ENCODE measurements around the gene MTX3.
A peak's percentile ranks its signal among the peaks of the same experiment; 100 is the strongest.

MTX3 gene

GRCh38 chr5:79962575-79963222 lies 28.4 kb downstream of the MTX3 start:
- peak; percentile 75 for ATAC-seq
- TF ChIP-seq ESRRG (CRISPR knock-in tag; IDR thresholded peaks at IDR 0.05) (no peak), ISL1 (CRISPR knock-in tag; IDR thresholded peaks at IDR 0.05) (no peak), RARB (CRISPR knock-in tag; IDR thresholded peaks at IDR 0.05) (no peak), GLIS3 (CRISPR knock-in tag; IDR thresholded peaks at IDR 0.05) (no peak), BACH2 (CRISPR knock-in tag; IDR thresholded peaks at IDR 0.05; ENCODE audit: borderline replicate concordance) (no peak), POU6F1 (CRISPR knock-in tag; IDR thresholded peaks at IDR 0.05; ENCODE audit: borderline replicate concordance, low read depth) (no peak), TCF4 (CRISPR knock-in tag; IDR thresholded peaks at IDR 0.05; ENCODE audit: borderline replicate concordance) (no peak), OSR1 (CRISPR knock-in tag; IDR thresholded peaks at IDR 0.05) (no peak), ARNTL (CRISPR knock-in tag; IDR thresholded peaks at IDR 0.05; ENCODE audit: borderline replicate concordance, low read depth) (no peak), ZNF70 (CRISPR knock-in tag; IDR thresholded peaks at IDR 0.05) (no peak)

- TF ChIP-seq OSR1 (CRISPR knock-in tag; IDR thresholded peaks at IDR 0.05) (no peak), CSDC2 (CRISPR knock-in tag; IDR thresholded peaks at IDR 0.05) (no peak), ZNF8 (CRISPR knock-in tag; IDR thresholded peaks at IDR 0.05) (no peak), TCF4 (CRISPR knock-in tag; IDR thresholded peaks at IDR 0.05; ENCODE audit: borderline replicate concordance) (no peak), ZC3H10 (CRISPR knock-in tag; IDR thresholded peaks at IDR 0.05) (no peak), POU6F1 (CRISPR knock-in tag; IDR thresholded peaks at IDR 0.05; ENCODE audit: borderline replicate concordance, low read depth) (no peak), BACH2 (CRISPR knock-in tag; IDR thresholded peaks at IDR 0.05; ENCODE audit: borderline replicate concordance) (no peak), GLIS3 (CRISPR knock-in tag; IDR thresholded peaks at IDR 0.05) (no peak), TOX (CRISPR knock-in tag; IDR thresholded peaks at IDR 0.05; ENCODE audit: borderline replicate concordance) (no peak), ZNF70 (CRISPR knock-in tag; IDR thresholded peaks at IDR 0.05) (no peak), PPARA (CRISPR knock-in tag; IDR thresholded peaks at IDR 0.05; ENCODE audit: borderline replicate concordance) (no peak), ISL1 (CRISPR knock-in tag; IDR thresholded peaks at IDR 0.05) (no peak), ZFP3 (CRISPR knock-in tag; IDR thresholded peaks at IDR 0.05) (no peak), CSRNP3 (CRISPR knock-in tag; IDR thresholded peaks at IDR 0.05) (no peak), SNAI2 (CRISPR knock-in tag; IDR thresholded peaks at IDR 0.05) (no peak), ARNTL (CRISPR knock-in tag; IDR thresholded peaks at IDR 0.05; ENCODE audit: borderline replicate concordance, low read depth) (no peak), TSHZ2 (CRISPR knock-in tag; IDR thresholded peaks at IDR 0.05) (no peak), RARB (CRISPR knock-in tag; IDR thresholded peaks at IDR 0.05) (no peak), CREB5 (CRISPR knock-in tag; IDR thresholded peaks at IDR 0.05; ENCODE audit: low read depth) (no peak), ZFP30 (CRISPR knock-in tag; IDR thresholded peaks at IDR 0.05) (no peak)
- ATAC-seq = peak; percentile 24; the same call in 1 of the 3 replicates
Observed at GRCh38 chr5:79961716-79962574, 29.1 kb downstream of the MTX3 start.

Measured in SK-N-SH treated with all-trans-retinoic acid at 6 μM for 48 hours (cell line).